Fibroblast of the aortic adventitia (primary cell): Measurements from ENCODE around the gene LDLRAD3. TPM values are rescaled to one million over a fixed set of nuclear protein-coding genes. Genes with fewer than 3 reads are reported as not detected.

Experiments
- DNase-seq: peaks from one replicate; pipeline ENCODE4 v3.0.0-alpha.2; 2010; ENCODE audit warnings: low read depth
- H3K4me3 ChIP-seq: 2 replicates; pipeline ENCODE4 v1.5.1; 2011; ENCODE audit warnings: low read depth, mild to moderate bottlenecking, control low read depth, low read length, moderate library complexity
- CTCF ChIP-seq: IDR thresholded peaks from 2 replicates; pipeline ENCODE4 v1.5.1; 2011; ENCODE audit warnings: mild to moderate bottlenecking, low read length, control low read depth, inconsistent platforms; ENCODE audit not compliant: insufficient read depth
- total RNA-seq: library from RNA; depleted of rRNA; stranded (reverse); fragments of >200 nt; gene quantifications from 2 replicates; pipeline ENCODE4 v1.2.3, GENCODE V29; 2012; ENCODE audit warnings: low replicate concordance

LDLRAD3 gene
- total RNA-seq, 1 donor: 10.8 TPM

- TF ChIP-seq CTCF: no peak
- no peak for DNase-seq
- H3K4me3 ChIP-seq: no peak overlapping the region
Measured at GRCh38 chr11:36092314-36093030, 148.6 kb downstream of the LDLRAD3 start.

- no peak for DNase-seq
- H3K4me3 ChIP-seq: no peak overlapping the region
- no peak for TF ChIP-seq CTCF
Measured at GRCh38 chr11:36093548-36093947, 149.7 kb downstream of the LDLRAD3 start.

DNA sequence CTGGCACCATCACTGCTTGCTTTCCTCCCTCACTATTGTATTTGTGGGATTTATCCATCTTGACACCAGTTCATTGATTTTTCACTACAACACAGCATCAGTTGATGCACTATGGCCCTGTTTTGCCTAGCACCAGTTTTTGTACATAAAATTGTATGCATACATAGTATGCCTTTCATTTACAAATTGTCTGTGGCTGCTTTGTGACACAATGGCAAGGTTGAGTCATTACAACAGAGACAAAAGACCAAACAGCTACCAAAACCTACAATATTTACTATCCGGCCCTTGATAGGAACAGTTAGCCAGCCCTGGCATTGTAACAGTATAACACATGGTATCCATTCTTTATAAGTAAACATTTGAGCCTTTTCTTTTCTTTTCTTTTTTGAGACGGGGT lies 150.3 kb downstream of the LDLRAD3 start:
- TF ChIP-seq CTCF: no peak
- no peak for DNase-seq
- H3K4me3 ChIP-seq: no peak overlapping the region

DNA sequence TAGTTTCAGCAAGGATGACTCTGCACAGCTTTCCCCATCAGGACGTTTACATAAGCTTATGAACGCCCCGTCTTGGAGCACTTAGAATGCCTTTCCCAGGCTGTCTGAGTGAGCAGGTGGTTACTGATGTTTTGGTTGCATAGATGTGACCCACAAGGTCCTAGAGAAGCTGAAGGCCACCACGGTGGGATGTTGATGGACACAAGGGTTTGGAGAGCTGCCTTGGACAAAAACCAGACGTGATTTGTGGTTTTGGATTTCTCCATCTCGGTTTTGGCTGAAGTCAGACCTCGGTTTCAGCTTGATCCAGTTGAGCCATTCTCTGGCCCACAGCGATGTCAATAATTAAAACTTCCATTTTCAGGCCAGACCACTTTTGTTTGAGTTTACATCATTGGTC lies 151.9 kb downstream of the LDLRAD3 start:
- TF ChIP-seq CTCF: no peak
- H3K4me3 ChIP-seq: no peak overlapping the region
- DNase-seq: peak; percentile 39

GRCh38 chr11:36097219-36097650 lies 153.4 kb downstream of the LDLRAD3 start:
- DNase-seq: no peak
- TF ChIP-seq CTCF: no peak

DNA sequence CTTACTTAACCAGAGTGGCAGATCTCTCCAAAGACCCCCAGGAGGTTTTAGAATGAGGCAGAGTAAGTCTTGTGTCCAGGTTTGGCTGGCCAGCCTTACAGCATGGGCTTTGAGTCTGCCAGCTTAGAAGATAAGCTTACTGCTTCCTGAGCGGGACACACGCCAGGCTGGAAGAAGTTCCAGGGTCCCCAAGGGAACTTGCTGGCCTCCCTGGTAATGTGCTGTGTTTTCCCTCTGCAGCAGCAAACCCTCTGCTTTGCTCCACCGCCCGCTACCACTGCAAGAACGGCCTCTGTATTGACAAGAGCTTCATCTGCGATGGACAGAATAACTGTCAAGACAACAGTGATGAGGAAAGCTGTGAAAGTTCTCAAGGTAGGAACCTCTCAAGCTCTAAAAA lies 154.2 kb downstream of the LDLRAD3 start:
- peak; percentile 48 for DNase-seq
- TF ChIP-seq CTCF: no peak
- no peak overlapping the region for H3K4me3 ChIP-seq

More at GRCh38 chr11:36097219-36097650, 153.4 kb downstream of the LDLRAD3 start:
- no peak overlapping the region for H3K4me3 ChIP-seq
